ENCODE data around the gene UBE2K. TPM values are rescaled to one million over a fixed set of nuclear protein-coding genes. Genes with fewer than 3 reads are reported as not detected.
A peak's percentile ranks its signal among the peaks of the same experiment; 100 is the strongest.
"Not testable (repeated sequence)": the region's sequence is repeated elsewhere in the genome, so short reads cannot be mapped to it uniquely, and the experiment has no call there.

Gene UBE2K
- total RNA-seq, 2 experiments from 2014 or later: 74.9 to 78.7 TPM

DNA sequence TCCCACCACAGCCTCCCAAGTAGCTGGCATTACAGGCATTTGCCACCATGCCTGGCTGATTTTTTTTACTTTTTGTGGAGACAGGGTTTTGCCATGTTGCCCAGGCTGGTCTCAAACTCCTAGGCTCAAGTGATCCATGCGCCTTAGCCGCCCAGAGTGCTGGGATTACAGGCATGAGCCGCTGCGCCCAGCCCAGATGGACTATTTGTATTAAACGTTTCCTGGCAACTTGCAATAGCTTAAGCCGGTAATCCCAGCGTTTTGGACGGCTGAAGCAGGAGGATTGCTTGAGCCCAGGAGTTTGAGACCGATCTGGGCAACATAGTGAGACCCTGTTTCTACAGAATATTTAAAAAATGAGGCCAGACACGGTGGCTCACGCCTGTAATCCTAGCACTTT, 18.4 kb downstream of the UBE2K start:
- Mint-ChIP-seq H3K9me3 (ENCODE audit: insufficient read depth) (no peaks in the 10 kb centered on the region), H3K36me3 (ENCODE audit: low read depth) (peaks cover 41% of the 10 kb centered on the region), H3K4me3 (no peak overlapping the region), H3K27ac (no peak overlapping the region), H3K27me3 (ENCODE audit: low read depth) (no peaks in the 10 kb centered on the region), H3K4me1 (ENCODE audit: low read depth) (peaks cover 55% of the 10 kb centered on the region)
- ChIA-PET CTCF (no interaction called here), POLR2A (interaction anchor here (1.0 kb wide), 1 partner anchor 8 kb away, joined by 3 read pairs; no protein-coding TSS in a partner anchor)
- ATAC-seq (no peak), DNase-seq (no peak)

DNA sequence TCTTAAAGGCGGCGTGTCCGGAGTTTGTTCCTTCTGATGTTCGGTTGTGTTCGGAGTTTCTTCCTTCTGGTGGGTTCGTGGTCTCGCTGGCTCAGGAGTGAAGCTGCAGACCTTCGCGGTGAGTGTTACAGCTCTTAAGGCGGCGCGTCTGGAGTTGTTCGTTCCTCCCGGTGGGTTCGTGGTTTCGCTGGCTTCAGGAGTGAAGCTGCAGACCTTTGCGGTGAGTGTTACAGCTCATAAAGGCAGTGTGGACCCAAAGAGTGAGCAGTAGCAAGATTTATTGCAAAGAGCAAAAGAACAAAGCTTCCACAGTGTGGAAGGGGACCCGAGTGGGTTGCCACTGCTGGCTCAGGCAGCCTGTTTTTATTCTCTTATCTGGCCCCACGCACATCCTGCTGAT, 19.8 kb downstream of the UBE2K start:
- POLR2A ChIA-PET: interaction anchor here (0.6 kb wide), 2 partner anchors 12 to 244 kb away, joined by 3 read pairs; no protein-coding TSS in a partner anchor
- H3K4me3 Mint-ChIP-seq: peak overlapping the region; percentile 46
- H3K9me3 Mint-ChIP-seq (ENCODE audit: insufficient read depth); H3K27me3 Mint-ChIP-seq (ENCODE audit: low read depth); DNase-seq; ATAC-seq: not testable (repeated sequence)
- peaks cover 58% of the 10 kb centered on the region for H3K4me1 Mint-ChIP-seq (ENCODE audit: low read depth)
- H3K27ac Mint-ChIP-seq: peak overlapping the region; percentile 80
- CTCF ChIA-PET: interaction anchor here (1.1 kb wide), 1 partner anchor 11 kb away, joined by 3 read pairs; no protein-coding TSS in a partner anchor
- H3K36me3 Mint-ChIP-seq (ENCODE audit: low read depth): peaks cover 35% of the 10 kb centered on the region

DNA sequence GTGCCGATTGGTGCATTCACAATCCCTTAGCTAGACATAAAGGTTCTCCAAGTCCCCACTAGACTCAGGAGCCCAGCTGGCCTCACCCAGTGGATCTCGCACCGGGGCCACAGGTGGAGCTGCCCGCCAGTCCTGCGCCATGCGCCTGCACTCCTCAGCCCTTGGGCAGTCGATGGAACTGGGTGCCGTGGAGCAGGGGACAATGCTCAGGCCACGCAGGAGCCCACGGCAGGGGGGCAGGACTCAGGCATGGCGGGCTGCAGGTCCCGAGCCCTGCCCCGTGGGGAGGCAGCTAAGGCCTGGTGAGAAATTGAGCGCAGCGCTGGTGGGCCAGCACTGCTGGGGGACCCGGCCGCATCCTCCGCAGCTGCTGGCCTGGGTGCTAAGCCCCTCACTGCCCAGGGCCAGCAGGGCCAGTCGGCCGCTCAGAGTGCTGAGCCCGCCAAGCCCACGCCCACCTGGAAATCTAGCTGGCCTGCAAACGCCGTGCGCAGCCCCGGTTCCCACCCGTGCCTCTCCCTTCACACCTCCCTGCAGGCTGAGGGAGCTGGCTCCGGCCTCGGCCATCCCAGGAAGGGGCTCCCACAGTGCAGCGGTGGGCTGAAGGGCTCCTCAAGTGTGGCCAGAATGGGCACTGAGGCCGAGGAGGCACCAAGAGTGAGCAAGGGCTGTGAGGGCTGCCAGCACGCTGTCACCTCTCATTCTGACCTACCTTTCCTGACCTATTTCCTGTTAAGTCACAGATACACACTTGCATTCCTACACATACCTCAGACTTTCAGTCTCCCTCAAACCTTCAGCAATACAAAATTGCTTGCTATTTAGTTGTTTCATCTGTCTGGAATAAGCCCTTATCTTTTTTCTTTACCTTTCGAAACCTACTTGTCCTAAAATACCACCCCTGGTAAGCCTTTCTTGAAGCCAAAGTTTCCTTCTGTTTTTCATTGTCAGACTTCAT, 20.7 kb downstream of the UBE2K start:
- CTCF ChIA-PET: interaction anchor here (1.1 kb wide), 1 partner anchor 10 kb away, joined by 3 read pairs; no protein-coding TSS in a partner anchor
- no peaks in the 10 kb centered on the region for H3K9me3 Mint-ChIP-seq (ENCODE audit: insufficient read depth)
- POLR2A ChIA-PET: interaction anchor here (0.6 kb wide), 1 partner anchor 245 kb away, joined by 3 read pairs; no protein-coding TSS in a partner anchor
- peak; percentile 69 for ATAC-seq
- peaks cover 53% of the 10 kb centered on the region for H3K4me1 Mint-ChIP-seq (ENCODE audit: low read depth)
- H3K36me3 Mint-ChIP-seq (ENCODE audit: low read depth): peaks cover 31% of the 10 kb centered on the region
- peak overlapping the region; percentile 50 for H3K27ac Mint-ChIP-seq
- peak; percentile 30 for DNase-seq
- no peaks in the 10 kb centered on the region for H3K27me3 Mint-ChIP-seq (ENCODE audit: low read depth)
- no peak overlapping the region for H3K4me3 Mint-ChIP-seq

DNA sequence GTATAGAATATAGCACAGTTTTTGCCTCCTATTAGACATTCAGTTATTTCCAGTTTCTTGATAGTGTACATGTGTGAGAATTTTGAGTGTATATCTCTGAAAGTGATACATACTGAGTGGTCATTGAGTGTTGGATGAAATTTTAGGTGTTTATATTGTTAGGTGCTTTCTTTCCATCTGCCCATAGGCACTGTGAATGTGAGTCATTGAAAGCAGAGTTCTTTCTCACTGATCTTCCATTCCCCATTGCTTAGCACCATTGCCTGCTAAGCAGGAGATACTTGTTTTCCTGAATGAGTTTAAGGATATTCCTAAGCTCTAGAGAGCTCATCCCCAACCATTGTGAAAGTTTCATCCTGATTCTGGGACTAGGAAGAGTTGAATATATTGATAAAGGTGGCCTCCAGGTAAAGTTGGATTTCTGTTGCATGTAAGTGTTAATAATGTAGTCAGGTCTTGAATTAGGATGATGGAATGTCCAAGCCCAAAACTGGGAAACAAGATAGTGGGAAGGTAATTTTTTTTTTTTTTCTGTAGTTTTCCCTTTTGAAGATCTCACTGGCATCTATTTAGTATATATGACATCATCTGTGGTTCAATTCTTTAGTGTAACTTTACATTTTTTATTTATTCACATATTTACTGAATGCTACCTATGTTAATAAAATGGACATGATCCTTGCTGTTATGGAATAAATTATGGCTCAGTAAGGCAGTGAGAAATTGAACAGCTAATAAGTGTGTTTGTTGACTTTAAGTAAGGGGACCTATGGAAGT, 22.1 kb downstream of the UBE2K start:
- Mint-ChIP-seq H3K9me3 (ENCODE audit: insufficient read depth) (no peaks in the 10 kb centered on the region), H3K4me1 (ENCODE audit: low read depth) (peaks cover 50% of the 10 kb centered on the region), H3K36me3 (ENCODE audit: low read depth) (peaks cover 26% of the 10 kb centered on the region), H3K27ac (no peak overlapping the region), H3K27me3 (ENCODE audit: low read depth) (no peaks in the 10 kb centered on the region), H3K4me3 (no peak overlapping the region)
- CTCF ChIA-PET: no interaction called here
- no peak for ATAC-seq
- no peak for DNase-seq
- POLR2A ChIA-PET: no interaction called here

DNA sequence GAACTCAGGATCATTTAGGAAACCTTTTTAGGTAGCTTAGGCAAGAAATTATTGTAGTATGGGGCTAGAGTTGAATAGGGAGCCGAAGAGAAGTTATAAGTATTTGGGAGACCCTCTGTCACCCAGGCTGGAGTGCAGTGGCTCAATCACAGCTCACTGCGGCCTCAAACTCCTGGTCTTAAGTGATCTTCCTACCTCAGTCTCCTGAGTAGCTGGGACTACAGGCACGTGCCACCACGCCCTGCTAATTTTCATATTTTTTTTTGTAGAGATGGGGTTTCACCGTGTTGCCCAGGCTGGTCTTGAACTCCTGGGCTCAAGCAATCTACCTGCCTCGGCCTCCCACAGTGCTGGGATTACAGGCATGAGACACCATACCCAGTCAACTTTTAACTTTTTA, 23.3 kb downstream of the UBE2K start:
- ATAC-seq; CTCF ChIA-PET; H3K27ac Mint-ChIP-seq; H3K9me3 Mint-ChIP-seq (ENCODE audit: insufficient read depth); H3K27me3 Mint-ChIP-seq (ENCODE audit: low read depth); H3K4me3 Mint-ChIP-seq; DNase-seq; POLR2A ChIA-PET: not testable (repeated sequence)
- Mint-ChIP-seq H3K4me1 (ENCODE audit: low read depth) (peaks cover 45% of the 10 kb centered on the region), H3K36me3 (ENCODE audit: low read depth) (peaks cover 28% of the 10 kb centered on the region)

DNA sequence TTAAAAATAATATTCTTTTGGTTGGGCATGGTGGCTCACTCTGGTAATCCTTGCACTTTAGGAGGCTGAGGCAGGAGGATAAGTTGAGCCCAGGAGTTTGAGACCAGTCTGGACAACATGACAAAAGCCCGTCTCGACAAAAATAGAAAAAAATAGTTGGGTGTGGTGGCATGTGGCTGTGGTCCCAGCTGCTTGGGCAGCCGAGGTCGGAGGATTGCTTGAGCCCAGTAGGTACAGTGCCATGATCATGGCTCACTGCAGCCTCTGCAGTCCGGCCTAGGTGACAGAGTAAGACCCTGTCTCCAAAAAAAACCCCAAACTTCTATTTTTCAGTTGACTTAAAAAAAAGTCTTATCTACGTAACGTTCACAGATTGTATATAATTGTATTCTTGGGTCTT, 23.9 kb downstream of the UBE2K start:
- ChIA-PET CTCF (no interaction called here), POLR2A (no interaction called here)
- Mint-ChIP-seq H3K4me3 (no peak overlapping the region), H3K9me3 (ENCODE audit: insufficient read depth) (no peaks in the 10 kb centered on the region), H3K4me1 (ENCODE audit: low read depth) (peaks cover 42% of the 10 kb centered on the region), H3K27ac (no peak overlapping the region), H3K27me3 (ENCODE audit: low read depth) (no peaks in the 10 kb centered on the region), H3K36me3 (ENCODE audit: low read depth) (peaks cover 33% of the 10 kb centered on the region)
- DNase-seq: no peak
- ATAC-seq: no peak

DNA sequence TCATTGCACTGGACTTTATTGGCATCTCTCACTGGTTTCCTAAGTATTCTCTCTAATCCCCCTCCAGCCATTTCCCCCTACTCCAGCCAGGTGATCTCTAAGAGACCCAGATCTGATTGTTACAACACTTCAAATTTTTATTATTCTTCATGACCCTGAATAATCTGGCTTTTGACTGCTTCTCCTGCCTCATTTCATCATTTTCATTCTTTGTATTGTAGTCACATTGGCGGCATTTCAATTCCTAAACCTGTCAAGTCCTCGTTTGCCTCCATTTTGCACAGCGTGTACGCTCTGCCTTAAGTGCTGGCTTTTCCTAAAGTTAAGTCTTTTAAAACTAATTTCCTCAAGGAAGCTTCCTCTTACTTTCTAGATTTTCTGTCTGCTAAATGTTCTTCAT, 31.6 kb downstream of the UBE2K start:
- CTCF ChIA-PET: interaction anchor here (0.9 to 1.3 kb wide), 2 partner anchors 12 to 257 kb away, joined by 3 to 4 read pairs; no protein-coding TSS in a partner anchor
- no peaks in the 10 kb centered on the region for H3K9me3 Mint-ChIP-seq (ENCODE audit: insufficient read depth)

DNA sequence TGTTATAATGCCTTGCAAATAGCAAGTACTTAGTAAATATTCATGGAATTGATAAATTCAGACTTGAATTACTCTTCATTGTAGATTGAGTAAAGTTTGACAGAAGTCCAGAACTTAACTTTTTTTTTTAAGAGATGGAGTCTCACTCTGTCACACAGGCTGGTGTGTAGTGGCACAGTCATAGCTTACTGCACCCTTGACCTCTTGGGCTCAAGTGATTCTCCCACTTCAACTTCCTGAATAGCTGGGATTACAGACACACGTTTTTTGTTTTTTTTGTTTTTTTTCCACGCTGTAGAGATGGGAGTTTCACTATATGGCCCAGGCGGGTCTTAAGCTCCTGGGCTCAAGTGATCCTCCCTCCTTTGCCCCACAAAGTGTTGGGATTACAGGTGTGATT, 32.1 kb downstream of the UBE2K start:
- ChIA-PET CTCF (no interaction called here), POLR2A (no interaction called here)
- Mint-ChIP-seq H3K36me3 (ENCODE audit: low read depth) (peaks cover 29% of the 10 kb centered on the region), H3K27ac (no peak overlapping the region), H3K27me3 (ENCODE audit: low read depth) (no peaks in the 10 kb centered on the region), H3K4me1 (ENCODE audit: low read depth) (peaks cover 6% of the 10 kb centered on the region), H3K4me3 (no peak overlapping the region), H3K9me3 (ENCODE audit: insufficient read depth) (no peaks in the 10 kb centered on the region)
- ATAC-seq: no peak
- DNase-seq: no peak

More for the DNA sequence above, 31.6 kb downstream of the UBE2K start:
- no peaks in the 10 kb centered on the region for H3K27me3 Mint-ChIP-seq (ENCODE audit: low read depth)
- ATAC-seq (no peak), DNase-seq (no peak)
- H3K4me3 Mint-ChIP-seq: no peak overlapping the region
- POLR2A ChIA-PET: interaction anchor here (0.6 kb wide), 1 partner anchor 12 kb away, joined by 3 read pairs; no protein-coding TSS in a partner anchor
- peaks cover 26% of the 10 kb centered on the region for H3K36me3 Mint-ChIP-seq (ENCODE audit: low read depth)
- H3K27ac Mint-ChIP-seq: peak overlapping the region; percentile 39
- peaks cover 10% of the 10 kb centered on the region for H3K4me1 Mint-ChIP-seq (ENCODE audit: low read depth)

DNA sequence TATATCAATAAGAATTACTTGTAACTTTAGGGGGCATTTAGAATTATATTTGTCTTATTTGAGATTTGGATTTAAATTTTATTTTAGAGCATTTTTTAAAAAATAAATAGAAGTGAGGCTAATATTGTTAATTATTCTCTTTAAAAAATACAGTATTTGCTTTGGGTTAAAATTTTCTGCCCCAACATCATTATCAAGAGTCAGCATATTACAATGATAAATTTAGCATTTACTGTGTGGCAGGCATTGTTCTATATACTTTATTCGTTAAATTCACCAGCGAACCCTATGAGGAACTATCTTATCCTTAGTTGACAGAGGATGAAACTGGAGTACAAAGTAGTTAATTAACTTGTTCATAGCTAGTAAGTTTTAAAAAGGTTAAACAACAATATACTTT, 34.0 kb downstream of the UBE2K start:
- H3K27me3 Mint-ChIP-seq (ENCODE audit: low read depth): no peaks in the 10 kb centered on the region
- H3K9me3 Mint-ChIP-seq (ENCODE audit: insufficient read depth): no peaks in the 10 kb centered on the region
- ChIA-PET CTCF (interaction anchor here (1.6 kb wide), 1 partner anchor 36 kb away, joined by 3 read pairs; no protein-coding TSS in a partner anchor), POLR2A (interaction anchor here (0.6 kb wide), 1 partner anchor 15 kb away, joined by 3 read pairs; no protein-coding TSS in a partner anchor)
- peaks cover 6% of the 10 kb centered on the region for H3K4me1 Mint-ChIP-seq (ENCODE audit: low read depth)
- DNase-seq: no peak
- no peak overlapping the region for H3K4me3 Mint-ChIP-seq
- H3K27ac Mint-ChIP-seq: no peak overlapping the region
- ATAC-seq: no peak
- peaks cover 18% of the 10 kb centered on the region for H3K36me3 Mint-ChIP-seq (ENCODE audit: low read depth)

DNA sequence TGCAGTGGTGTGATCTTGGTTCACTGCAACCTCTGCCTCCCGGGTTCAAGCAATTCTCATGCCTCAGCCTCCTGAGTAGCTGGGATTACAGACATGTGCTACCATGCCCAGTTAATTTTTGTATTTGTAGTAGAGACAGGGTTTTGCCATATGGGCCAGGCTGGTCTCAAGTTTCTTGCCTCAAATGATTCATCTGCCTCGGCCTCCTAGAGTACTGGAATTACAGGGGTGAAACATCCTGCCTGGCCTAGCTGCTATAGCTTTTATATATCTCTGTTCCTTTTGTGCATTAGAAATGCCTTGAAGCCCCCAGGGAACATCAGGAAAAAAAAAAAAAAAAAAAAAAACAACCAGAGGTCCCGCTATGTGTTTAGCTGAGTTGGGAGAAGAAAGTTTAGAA, 34.8 kb downstream of the UBE2K start:
- Mint-ChIP-seq H3K4me3 (no peak overlapping the region), H3K36me3 (ENCODE audit: low read depth) (peaks cover 19% of the 10 kb centered on the region), H3K27ac (no peak overlapping the region), H3K9me3 (ENCODE audit: insufficient read depth) (no peaks in the 10 kb centered on the region), H3K4me1 (ENCODE audit: low read depth) (peaks cover 6% of the 10 kb centered on the region), H3K27me3 (ENCODE audit: low read depth) (no peaks in the 10 kb centered on the region)
- POLR2A ChIA-PET: no interaction called here
- no peak for DNase-seq
- CTCF ChIA-PET: interaction anchor here (1.6 kb wide), 1 partner anchor 36 kb away, joined by 3 read pairs; no protein-coding TSS in a partner anchor
- ATAC-seq: no peak

DNA sequence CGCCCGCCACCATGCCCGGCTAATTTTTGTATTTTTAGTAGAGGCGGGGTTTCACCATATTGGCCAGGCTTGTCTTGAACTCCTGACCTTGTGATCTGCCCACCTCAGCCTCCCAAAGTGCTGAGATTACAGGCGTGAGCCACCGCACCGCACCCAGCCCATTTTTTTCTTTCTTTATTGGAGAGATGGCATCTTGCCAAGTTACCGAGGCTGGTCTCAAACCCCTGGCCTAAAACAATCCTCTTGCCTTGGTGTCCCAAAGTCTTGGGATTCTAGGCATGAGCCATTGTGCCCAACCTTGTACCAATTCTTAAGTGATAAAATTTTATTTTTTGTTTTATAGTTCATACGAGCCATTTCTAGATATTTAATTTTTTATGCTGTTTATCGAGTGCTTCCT, 41.7 kb downstream of the UBE2K start:
- H3K27me3 Mint-ChIP-seq (ENCODE audit: low read depth); ATAC-seq; H3K4me3 Mint-ChIP-seq; DNase-seq; H3K4me1 Mint-ChIP-seq (ENCODE audit: low read depth); CTCF ChIA-PET; H3K27ac Mint-ChIP-seq; H3K9me3 Mint-ChIP-seq (ENCODE audit: insufficient read depth); POLR2A ChIA-PET: not testable (repeated sequence)
- H3K36me3 Mint-ChIP-seq (ENCODE audit: low read depth): peaks cover 23% of the 10 kb centered on the region
